Muscle of leg (tissue), 16 donors: Measurements from ENCODE around the gene TMEM212. TPM values are rescaled to one million over a fixed set of nuclear protein-coding genes. Genes with fewer than 3 reads are reported as not detected.

Experiments used
- DNase-seq: peaks from one replicate; pipeline ENCODE4 v3.0.0; 2013
- H3K27ac ChIP-seq: one replicate; pipeline ENCODE4 v1.5.1; 2013; ENCODE audit warnings: mild to moderate bottlenecking, low read length, control low read depth
- H3K27me3 ChIP-seq: one replicate; pipeline ENCODE4 v1.6.1; 2013; ENCODE audit warnings: low read length; ENCODE audit not compliant: control insufficient read depth, insufficient read depth
- H3K36me3 ChIP-seq: one replicate; pipeline ENCODE4 v1.6.1; 2013; ENCODE audit warnings: low read length; ENCODE audit not compliant: control insufficient read depth, insufficient read depth
- H3K4me1 ChIP-seq: one replicate; pipeline ENCODE4 v1.6.1; 2013; ENCODE audit warnings: low read length; ENCODE audit not compliant: control insufficient read depth, insufficient read depth
- H3K4me3 ChIP-seq: one replicate; pipeline ENCODE4 v1.5.1; 2013; ENCODE audit warnings: low read length, control low read depth
- H3K9me3 ChIP-seq: replicated peaks from 2 replicates; pipeline ENCODE4 v1.6.1; 2013; ENCODE audit warnings: low read depth, low read length; ENCODE audit not compliant: control insufficient read depth
- WGBS: methylation state at CpG from one replicate; pipeline ENCODE4 v1.1.5; 2013; ENCODE audit warnings: missing lambda C conversion rate; ENCODE audit not compliant: insufficient coverage; 5-methylcytosine and 5-hydroxymethylcytosine counted together
- long read RNA-seq, 11 donors: transcript quantifications; one replicate each; lab custom pipeline, GENCODE V29; 2026
- polyA plus RNA-seq, 8 donors: library from polyadenylated mRNA; unstranded; fragments of 120-200 nt; gene quantifications; one replicate each; pipeline versions ENCODE4 v1.2.1 to v1.2.3, GENCODE V29; 2013; ENCODE audit warnings: inconsistent platforms in 1 of 8, low replicate concordance in 1 of 8; ENCODE audit not compliant: insufficient read length in 8 of 8, insufficient read depth in 1 of 8
- total RNA-seq: library from RNA; stranded (reverse); fragments of 120-200 nt; gene quantifications from one replicate; pipeline ENCODE4 v1.2.4, GENCODE V29; 2013

Gene TMEM212
- total RNA-seq, result 0.09 TPM
- under 1 TPM in 5 of 8 donors, not detected in 3; 0.06 to 0.34 (median 0.15) TPM for polyA plus RNA-seq
- long read RNA-seq, donor 1, result 0 reads
- long read RNA-seq, donor 2, result 0 reads
- long read RNA-seq, donor 3, result 0 reads
- long read RNA-seq, donor 4, result 0 reads
- long read RNA-seq, donor 5, result 0 reads
- long read RNA-seq, donor 6, result 0 reads
- long read RNA-seq, donor 7, result 0 reads
- long read RNA-seq, donor 8, result 0 reads
- long read RNA-seq, donor 9, result 0 reads
- long read RNA-seq, donor 10, result 0 reads
- long read RNA-seq, donor 11, result 0 reads

GRCh38 chr3:171842864-171843518 lies at the start of gene TMEM212:
TMEM212 (plus strand) TSS chr3:171843349; CDS start chr3:171843384, 35 bp downstream.
- Histone ChIP-seq H3K4me3 (no peak within 1 kb of the TSS), H3K36me3 (no peaks in the 10 kb centered on the region), H3K27me3 (no peaks in the 10 kb centered on the region), H3K4me1 (peaks cover 16% of the 10 kb centered on the region), H3K27ac (peak within 1 kb of the TSS; percentile 67), H3K9me3 (no peaks in the 10 kb centered on the region)
- WGBS, result 20% methylated on average over 2 of the region's 5 CpGs
- peak; percentile 71 for DNase-seq

GRCh38 chr3:171796625-171797264 lies 46.4 kb upstream of the TMEM212 start:
- no peaks in the 10 kb centered on the region for H3K36me3 ChIP-seq
- DNase-seq, result no peak
- H3K9me3 ChIP-seq, result no peaks in the 10 kb centered on the region
- H3K27me3 ChIP-seq, result no peaks in the 10 kb centered on the region
- H3K4me3 ChIP-seq, result no peak overlapping the region
- no peak overlapping the region for H3K27ac ChIP-seq
- peaks cover 6% of the 10 kb centered on the region for H3K4me1 ChIP-seq
- WGBS, result 97% methylated on average over 3 of the region's 4 CpGs

GRCh38 chr3:171797265-171797679 lies 45.9 kb upstream of the TMEM212 start:
- no peak overlapping the region for H3K4me3 ChIP-seq
- H3K36me3 ChIP-seq, result no peaks in the 10 kb centered on the region
- no peaks in the 10 kb centered on the region for H3K27me3 ChIP-seq
- H3K9me3 ChIP-seq, result no peaks in the 10 kb centered on the region
- 100% methylated on average over 1 of the region's 1 CpG for WGBS
- H3K27ac ChIP-seq, result no peak overlapping the region
- no peak for DNase-seq
- peaks cover 2% of the 10 kb centered on the region for H3K4me1 ChIP-seq

- H3K4me1 ChIP-seq, result no peaks in the 10 kb centered on the region
- no peak for DNase-seq
Observed at GRCh38 chr3:171797873-171798272, 45.3 kb upstream of the TMEM212 start.

GRCh38 chr3:171799501-171799900 lies 43.6 kb upstream of the TMEM212 start:
- H3K4me1 ChIP-seq, result no peaks in the 10 kb centered on the region

More at GRCh38 chr3:171797873-171798272, 45.3 kb upstream of the TMEM212 start:
- H3K9me3 ChIP-seq, result no peaks in the 10 kb centered on the region
- H3K27me3 ChIP-seq, result no peaks in the 10 kb centered on the region
- H3K36me3 ChIP-seq, result no peaks in the 10 kb centered on the region
- H3K27ac ChIP-seq, result no peak overlapping the region
- no peak overlapping the region for H3K4me3 ChIP-seq
- no CpG with 5 or more reads among the region's 3 CpGs for WGBS

GRCh38 chr3:171801738-171802589 lies 41.2 kb upstream of the TMEM212 start:
- Histone ChIP-seq H3K27me3 (no peaks in the 10 kb centered on the region), H3K4me3 (no peak overlapping the region), H3K4me1 (peaks cover 9% of the 10 kb centered on the region), H3K36me3 (no peaks in the 10 kb centered on the region), H3K27ac (peak overlapping the region; percentile 20), H3K9me3 (no peaks in the 10 kb centered on the region)
- peak; percentile 48 for DNase-seq
- no CpG with 5 or more reads among the region's 4 CpGs for WGBS

More at GRCh38 chr3:171799501-171799900, 43.6 kb upstream of the TMEM212 start:
- Histone ChIP-seq H3K9me3 (no peaks in the 10 kb centered on the region), H3K36me3 (no peaks in the 10 kb centered on the region), H3K27me3 (no peaks in the 10 kb centered on the region), H3K4me3 (no peak overlapping the region), H3K27ac (no peak overlapping the region)
- no peak for DNase-seq
- no CpG with 5 or more reads among the region's 1 CpG for WGBS

- no peak for DNase-seq
- Histone ChIP-seq H3K9me3 (no peaks in the 10 kb centered on the region), H3K4me1 (peaks cover 11% of the 10 kb centered on the region), H3K27ac (no peak overlapping the region), H3K27me3 (no peaks in the 10 kb centered on the region), H3K4me3 (no peak overlapping the region), H3K36me3 (no peaks in the 10 kb centered on the region)
- WGBS, result 100% methylated on average over 2 of the region's 3 CpGs
Observed at GRCh38 chr3:171802590-171802956, 40.6 kb upstream of the TMEM212 start.

GRCh38 chr3:171803044-171803443 lies 40.1 kb upstream of the TMEM212 start:
- H3K36me3 ChIP-seq, result no peaks in the 10 kb centered on the region
- 50% methylated on average over 1 of the region's 4 CpGs for WGBS
- DNase-seq, result no peak
- no peaks in the 10 kb centered on the region for H3K9me3 ChIP-seq
- no peak overlapping the region for H3K4me3 ChIP-seq
- H3K27ac ChIP-seq, result no peak overlapping the region
- H3K27me3 ChIP-seq, result no peaks in the 10 kb centered on the region
- H3K4me1 ChIP-seq, result peaks cover 11% of the 10 kb centered on the region

- H3K27me3 ChIP-seq, result no peaks in the 10 kb centered on the region
- peaks cover 17% of the 10 kb centered on the region for H3K4me1 ChIP-seq
- WGBS, result 17% methylated on average over 2 of the region's 6 CpGs
- peak overlapping the region; percentile 81 for H3K27ac ChIP-seq
- H3K36me3 ChIP-seq, result no peaks in the 10 kb centered on the region
- peak; percentile 87 for DNase-seq
- no peak overlapping the region for H3K4me3 ChIP-seq
- H3K9me3 ChIP-seq, result no peaks in the 10 kb centered on the region
Observed at GRCh38 chr3:171804618-171805389, 38.3 kb upstream of the TMEM212 start.
